Kidney (tissue), 22 donors: ENCODE measurements around the gene CHRD. TPM values are rescaled to one million over a fixed set of nuclear protein-coding genes. Genes with fewer than 3 reads are reported as not detected.
A peak's percentile ranks its signal among the peaks of the same experiment; 100 is the strongest.

Experiments
- DNase-seq, 5 donors: peaks; one replicate each; pipeline ENCODE4 v3.0.0-alpha.2; 2013 to 2020
- FAIRE-seq: peaks from 2 replicates; lab custom pipeline; 2012; peaks lifted over from hg19 to GRCh38; lab: Jason Lieb, UNC
- H3K27ac ChIP-seq, 2 donors: one replicate each; pipeline ENCODE4 v1.7.0; 2013; ENCODE audit warnings: low read depth in 2 of 2, low read length in 2 of 2, inconsistent platforms in 1 of 2
- H3K27me3 ChIP-seq: one replicate; pipeline ENCODE4 v1.7.1; 2013; ENCODE audit warnings: low read length, inconsistent platforms; ENCODE audit not compliant: control insufficient read depth, insufficient read depth
- H3K36me3 ChIP-seq, 3 donors: one replicate each; pipeline versions ENCODE4 v1.7.0 to v1.7.1; 2013; ENCODE audit warnings: low read length in 3 of 3, control low read depth in 1 of 3, inconsistent platforms in 1 of 3; ENCODE audit not compliant: insufficient read depth in 3 of 3, control insufficient read depth in 2 of 3
- H3K4me1 ChIP-seq, 3 donors: one replicate each; pipeline versions ENCODE4 v1.7.0 to v1.7.1; 2013; ENCODE audit warnings: low read length in 3 of 3, inconsistent platforms in 1 of 3, low read depth in 1 of 3; ENCODE audit not compliant: control insufficient read depth in 2 of 3, insufficient read depth in 2 of 3
- H3K4me3 ChIP-seq, 3 donors: one replicate each; pipeline versions ENCODE4 v1.7.0 to v1.8.1; 2013; ENCODE audit warnings: low read length in 3 of 3, control low read depth in 1 of 3, inconsistent platforms in 1 of 3
- H3K9ac ChIP-seq, 3 donors: one replicate each; pipeline versions ENCODE4 v1.7.0 to v1.7.1; 2013; ENCODE audit warnings: low read length in 3 of 3, control low read depth in 1 of 3, inconsistent platforms in 1 of 3
- H3K9me3 ChIP-seq, 3 donors: one replicate each; pipeline versions ENCODE4 v1.7.0 to v1.7.1; 2013; ENCODE audit warnings: low read length in 3 of 3, control low read depth in 1 of 3, inconsistent platforms in 1 of 3; ENCODE audit not compliant: control insufficient read depth in 2 of 3, insufficient read depth in 1 of 3
- intact Hi-C: fragments of 100-400 bp; cut with DNase I; formaldehyde crosslinking; loops from one replicate; pipeline ENCODE4 v1.11.1; 2022
- long read RNA-seq, 10 donors: library from polyadenylated mRNA in 1 of 10; unstranded in 1 of 10; transcript quantifications; one replicate each; pipeline ENCODE4 v2.0.0 and lab custom pipeline, GENCODE V29; 2021 to 2026
- polyA plus RNA-seq: library from polyadenylated mRNA; stranded (reverse); fragments of 350-450 nt; fragmentation: Illumina TruSeq; extraction: RNeasy Lipid Tissue Mini Kit (QIAGEN cat#74804); gene quantifications from one replicate; pipeline ENCODE4 v1.2.3, GENCODE V29; 2014; ENCODE audit warnings: low read depth, low replicate concordance; ENCODE audit not compliant: insufficient read depth
- total RNA-seq: library from RNA; stranded (reverse); fragmentation: NEBNext Ultra II Directional; extraction: Animal tissue kit (Norgen Biotek cat#: 25700); gene quantifications from one replicate; pipeline ENCODE4 v1.2.1, GENCODE V29; 2021
- TF ChIP-seq, protein P1 (sequence below): IDR thresholded peaks from 3 replicates; pipeline ENCODE4 v1.5.1; 2012; ENCODE audit warnings: mild to moderate bottlenecking, moderate library complexity, borderline replicate concordance; ENCODE audit not compliant: insufficient read depth; ENCODE audit errors: extremely low read depth
- donor health status: control.
- donor health status: control.
- donor health status: control.
- donor health status: control.
- donor health status: control.
- donor health status: DM: yes; HTN: yes; CAD: no.
- donor health status: Normal renal cell carcinoma (clear cell type).

The CHRD gene
- total RNA-seq (16.8 TPM), polyA plus RNA-seq (18.6 TPM)
- long read RNA-seq, donor 1, result 0 reads
- long read RNA-seq, donor 2, partial matches to known transcripts, result 5 of 6 reads
- long read RNA-seq, donor 2, other reads (novel, unspliced or antisense), result 0 of 6 reads
- long read RNA-seq, donor 3, result 0 reads
- long read RNA-seq, donor 4, partial matches to known transcripts, result 8 of 9 reads
- long read RNA-seq, donor 4, other reads (novel, unspliced or antisense), result 0 of 9 reads
- long read RNA-seq, donor 5, partial matches to known transcripts, result 0 of 1 reads
- long read RNA-seq, donor 5, other reads (novel, unspliced or antisense), result 0 of 1 reads
- long read RNA-seq, donor 6, partial matches to known transcripts, result 0 of 1 reads
- long read RNA-seq, donor 6, other reads (novel, unspliced or antisense), result 0 of 1 reads
- long read RNA-seq, donor 7, partial matches to known transcripts, result 9 of 27 reads
- long read RNA-seq, donor 7, other reads (novel, unspliced or antisense), result 11 of 27 reads
- long read RNA-seq, donor 8, partial matches to known transcripts, result 0 of 3 reads
- long read RNA-seq, donor 8, other reads (novel, unspliced or antisense), result 0 of 3 reads
- long read RNA-seq, donor 9, result 0 reads
- long read RNA-seq, donor 10, partial matches to known transcripts, result 0 of 1 reads
- long read RNA-seq, donor 10, other reads (novel, unspliced or antisense), result 0 of 1 reads

DNA sequence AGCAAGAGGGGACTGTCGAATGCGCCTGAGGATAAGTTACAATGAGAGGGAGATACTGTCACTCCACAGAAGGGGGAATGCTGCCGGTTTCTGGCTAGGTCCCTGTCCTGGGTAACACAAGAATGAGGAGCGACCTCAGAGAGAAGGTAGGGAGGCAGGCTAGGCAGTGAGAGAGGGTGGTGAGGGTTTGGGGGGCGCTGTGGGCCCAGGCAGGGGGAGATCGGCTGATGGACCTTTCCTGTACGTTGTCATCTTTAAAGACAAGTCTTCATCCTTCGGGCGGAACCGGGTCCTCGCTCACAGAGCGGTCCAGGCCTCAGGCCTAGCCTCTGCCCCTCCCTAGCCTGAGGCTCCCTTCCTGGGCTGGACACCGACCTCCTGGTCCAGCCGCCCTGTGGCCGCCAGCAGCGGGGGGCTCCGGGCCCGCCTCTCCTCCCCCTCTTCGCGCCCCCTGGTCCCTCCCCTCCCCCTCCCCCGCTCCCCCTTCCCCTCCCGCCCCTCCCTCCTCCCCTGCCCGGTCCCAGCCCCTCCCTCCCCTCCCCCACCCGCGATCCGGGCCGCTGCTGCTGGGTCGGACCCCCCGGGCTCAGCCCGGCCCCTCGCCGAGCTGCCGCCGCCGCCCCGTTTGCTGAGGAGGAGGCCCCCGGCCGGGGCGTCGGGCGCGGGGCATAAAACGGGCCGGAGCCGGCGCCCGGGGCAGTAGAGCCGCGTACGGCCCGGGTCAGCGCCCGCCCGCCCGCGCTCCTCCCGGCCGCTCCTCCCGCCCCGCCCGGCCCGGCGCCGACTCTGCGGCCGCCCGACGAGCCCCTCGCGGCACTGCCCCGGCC is at the start of gene CHRD:
Gene CHRD (plus strand): TSS at position 697 of the 827 bp plus-strand sequence. CDS start 265 bp downstream, outside the sequence.
- intact Hi-C loops, result loop anchor here (10.0 kb wide), 1 partner anchor 165 kb away; no protein-coding TSS in a partner anchor
- Histone ChIP-seq H3K27me3 (peaks cover 4% of the 10 kb centered on the region), H3K4me1 (peaks cover 2 to 24% (median 4%) of the 10 kb centered on the region in 3 donors), H3K9ac (peak within 1 kb of the TSS in 2 of 3 donors; percentile 51 to 55), H3K36me3 (no peaks in the 10 kb centered on the region), H3K9me3 (no peaks in the 10 kb centered on the region), H3K27ac (peak within 1 kb of the TSS; percentile 80 to 86), H3K4me3 (peak within 1 kb of the TSS; percentile 31 to 60 (median 49))
- TF ChIP-seq, protein P1, sequence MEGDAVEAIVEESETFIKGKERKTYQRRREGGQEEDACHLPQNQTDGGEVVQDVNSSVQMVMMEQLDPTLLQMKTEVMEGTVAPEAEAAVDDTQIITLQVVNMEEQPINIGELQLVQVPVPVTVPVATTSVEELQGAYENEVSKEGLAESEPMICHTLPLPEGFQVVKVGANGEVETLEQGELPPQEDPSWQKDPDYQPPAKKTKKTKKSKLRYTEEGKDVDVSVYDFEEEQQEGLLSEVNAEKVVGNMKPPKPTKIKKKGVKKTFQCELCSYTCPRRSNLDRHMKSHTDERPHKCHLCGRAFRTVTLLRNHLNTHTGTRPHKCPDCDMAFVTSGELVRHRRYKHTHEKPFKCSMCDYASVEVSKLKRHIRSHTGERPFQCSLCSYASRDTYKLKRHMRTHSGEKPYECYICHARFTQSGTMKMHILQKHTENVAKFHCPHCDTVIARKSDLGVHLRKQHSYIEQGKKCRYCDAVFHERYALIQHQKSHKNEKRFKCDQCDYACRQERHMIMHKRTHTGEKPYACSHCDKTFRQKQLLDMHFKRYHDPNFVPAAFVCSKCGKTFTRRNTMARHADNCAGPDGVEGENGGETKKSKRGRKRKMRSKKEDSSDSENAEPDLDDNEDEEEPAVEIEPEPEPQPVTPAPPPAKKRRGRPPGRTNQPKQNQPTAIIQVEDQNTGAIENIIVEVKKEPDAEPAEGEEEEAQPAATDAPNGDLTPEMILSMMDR, result no peak
- FAIRE-seq (no peak), DNase-seq (peak in 3 of 5 donors; percentile 52 to 87 (median 76))

DNA sequence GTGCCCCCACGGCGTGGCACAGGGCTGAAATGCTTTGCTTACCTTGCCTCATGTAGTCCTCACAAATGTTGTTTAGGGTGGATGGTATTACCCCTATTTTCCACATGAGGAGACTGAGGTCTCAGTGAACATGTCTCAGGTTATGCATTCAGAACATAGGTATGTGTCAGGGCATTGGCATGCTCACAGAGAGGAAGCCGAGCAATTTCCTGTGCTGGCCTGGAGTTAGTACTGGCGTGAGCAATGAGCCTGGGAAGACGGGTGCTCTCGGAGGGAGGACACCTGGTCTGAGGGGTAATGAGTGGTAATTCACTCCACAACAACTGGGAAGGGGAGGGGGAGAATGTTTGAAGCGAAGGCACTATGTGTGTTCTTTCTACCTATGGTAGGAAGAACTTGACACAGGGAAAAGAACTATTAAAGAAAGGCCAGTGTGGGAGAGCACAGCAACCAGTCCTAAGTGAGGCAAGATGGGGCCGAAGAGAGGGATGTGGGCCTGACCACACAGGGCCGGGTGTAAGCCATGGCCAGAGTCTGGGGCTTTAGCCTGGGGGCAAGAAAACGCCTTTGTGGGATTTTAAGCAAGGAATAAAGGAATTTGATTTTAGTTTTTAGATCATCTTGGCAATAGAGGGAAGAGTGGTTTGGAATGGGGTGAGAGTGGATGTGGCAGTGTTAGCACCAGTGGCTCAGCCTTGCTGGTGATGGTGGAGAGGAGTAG is 47.3 kb upstream of the CHRD start:
- peaks cover 18 to 67% (median 48%) of the 10 kb centered on the region in 3 donors for H3K36me3 ChIP-seq
- H3K9ac ChIP-seq, result no peak overlapping the region
- FAIRE-seq, result no peak

DNA sequence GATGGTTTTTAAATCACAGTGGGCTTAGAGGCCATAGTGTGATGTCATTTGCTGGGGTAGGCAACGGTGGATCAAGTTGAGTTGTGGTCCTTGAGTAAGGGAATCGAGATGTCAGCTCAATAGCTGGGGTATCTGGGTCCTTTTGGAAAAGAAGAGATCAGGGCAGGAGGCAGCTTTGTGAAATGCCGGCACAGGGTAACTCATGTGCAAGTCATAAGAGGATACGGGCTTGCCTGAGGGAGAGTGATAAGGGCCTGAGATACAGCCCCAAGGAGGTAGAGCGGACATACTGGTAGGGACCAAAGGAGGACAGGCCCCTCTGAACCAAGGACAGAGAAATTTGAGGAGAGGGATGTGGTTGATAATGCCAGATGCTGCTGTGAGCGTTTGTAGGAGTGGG is 46.7 kb upstream of the CHRD start:
- FAIRE-seq, result no peak
- Histone ChIP-seq H3K27ac (no peak overlapping the region), H3K36me3 (peaks cover 18 to 60% (median 43%) of the 10 kb centered on the region in 3 donors), H3K4me3 (no peak overlapping the region), H3K4me1 (peaks cover 0 to 22% (median 11%) of the 10 kb centered on the region in 3 donors), H3K9ac (no peak overlapping the region), H3K9me3 (no peaks in the 10 kb centered on the region), H3K27me3 (no peaks in the 10 kb centered on the region)
- TF ChIP-seq, protein P1, result no peak
- intact Hi-C loops, result no loop called here
- no peak for DNase-seq

More for the DNA sequence above, 47.3 kb upstream of the CHRD start:
- Histone ChIP-seq H3K27me3 (no peaks in the 10 kb centered on the region), H3K9me3 (no peaks in the 10 kb centered on the region), H3K27ac (no peak overlapping the region), H3K4me3 (no peak overlapping the region), H3K4me1 (peaks cover 0 to 16% (median 11%) of the 10 kb centered on the region in 3 donors)
- TF ChIP-seq, protein P1, result no peak
- no peak for DNase-seq
- intact Hi-C loops, result no loop called here
